AG04450 (cell line): ENCODE measurements around the gene PCMTD2. TPM values are rescaled to one million over a fixed set of nuclear protein-coding genes. Genes with fewer than 3 reads are reported as not detected.

Experiments
- CTCF ChIA-PET: fragments of 300-600, 350-600 bp; formaldehyde crosslinking; extraction: SDS; loops from one replicate; lab custom pipeline; 2022; ENCODE audit warnings: antibody characterized with exemption, inconsistent platforms; lab: Charles Lee
- POLR2A ChIA-PET: fragments of 350-600 bp; formaldehyde crosslinking; extraction: SDS; loops from one replicate; lab custom pipeline; 2021; ENCODE audit warnings: antibody characterized with exemption, inconsistent platforms; lab: Yijun Ruan, JAX
- DNase-seq: peaks from one replicate; pipeline ENCODE4 v3.0.0-alpha.2; 2011; ENCODE audit warnings: low read depth, low spot score
- H3K27ac ChIP-seq: one replicate; pipeline ENCODE4 v1.5.1; 2012; ENCODE audit warnings: low read depth, low read length, control low read depth
- H3K27me3 ChIP-seq: one replicate; pipeline ENCODE4 v1.6.0; 2012; ENCODE audit warnings: low read length; ENCODE audit not compliant: control insufficient read depth, insufficient read depth
- H3K4me3 ChIP-seq: 2 replicates; pipeline ENCODE4 v1.5.1; 2011; ENCODE audit warnings: mild to moderate bottlenecking, low read depth, low read length, control low read depth
- H3K9me3 ChIP-seq: 2 replicates; pipeline ENCODE4 v1.5.1; 2012; ENCODE audit warnings: low read length; ENCODE audit not compliant: control insufficient read depth, insufficient read depth
- polyA plus RNA-seq: library from polyadenylated mRNA; depleted of rRNA; stranded (reverse); fragments of >200 nt; gene quantifications from 2 replicates; pipeline ENCODE4 v1.2.3, GENCODE V29; 2011
- TF ChIP-seq, protein P1 (sequence below): IDR thresholded peaks from 2 replicates; pipeline ENCODE4 v1.5.1; 2011; ENCODE audit warnings: low read depth, low read length, control low read depth, inconsistent platforms

The PCMTD2 gene
- polyA plus RNA-seq, 1 experiment: 42.7 TPM

DNA sequence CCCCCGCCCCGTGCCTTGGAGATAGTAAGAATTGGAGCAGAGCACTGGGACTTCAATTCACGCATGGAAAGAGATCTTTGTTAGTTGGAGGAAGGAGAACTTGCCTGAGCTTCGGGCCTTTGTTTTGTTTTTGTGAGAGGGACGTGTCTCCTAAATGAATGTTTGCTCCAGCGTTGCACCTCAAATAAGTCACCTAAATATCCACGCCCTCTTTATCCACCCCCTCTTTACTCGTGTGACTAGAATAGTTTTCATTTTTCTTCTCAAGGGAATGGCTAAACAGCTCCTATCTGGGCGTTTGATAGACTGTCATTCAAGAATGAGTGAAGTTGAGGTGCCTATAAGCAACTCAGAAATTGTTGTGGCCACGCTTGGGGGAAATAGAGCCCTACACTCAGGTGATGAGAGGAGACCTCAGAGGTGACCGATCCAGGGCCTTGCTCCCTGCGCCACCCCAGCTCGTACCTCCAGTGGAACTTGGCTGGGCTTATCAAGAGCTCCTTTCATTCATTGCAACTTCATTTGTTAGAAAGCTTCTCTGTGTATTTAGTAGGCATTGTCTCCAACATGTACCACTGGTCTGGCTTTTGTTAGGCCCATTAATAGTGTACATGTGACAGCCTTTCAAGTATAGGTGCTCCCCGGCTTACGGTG is 861 bp downstream of the PCMTD2 start:
- POLR2A ChIA-PET: interaction anchor here (0.6 to 2.3 kb wide), 3 partner anchors 14 to 41 kb away, joined by 4 to 13 read pairs (median 5); no protein-coding TSS in a partner anchor
- peak overlapping the region; percentile 39 for H3K27ac ChIP-seq
- H3K9me3 ChIP-seq: no peaks in the 10 kb centered on the region; the same call in 1 of the 2 replicates
- TF ChIP-seq, protein P1, sequence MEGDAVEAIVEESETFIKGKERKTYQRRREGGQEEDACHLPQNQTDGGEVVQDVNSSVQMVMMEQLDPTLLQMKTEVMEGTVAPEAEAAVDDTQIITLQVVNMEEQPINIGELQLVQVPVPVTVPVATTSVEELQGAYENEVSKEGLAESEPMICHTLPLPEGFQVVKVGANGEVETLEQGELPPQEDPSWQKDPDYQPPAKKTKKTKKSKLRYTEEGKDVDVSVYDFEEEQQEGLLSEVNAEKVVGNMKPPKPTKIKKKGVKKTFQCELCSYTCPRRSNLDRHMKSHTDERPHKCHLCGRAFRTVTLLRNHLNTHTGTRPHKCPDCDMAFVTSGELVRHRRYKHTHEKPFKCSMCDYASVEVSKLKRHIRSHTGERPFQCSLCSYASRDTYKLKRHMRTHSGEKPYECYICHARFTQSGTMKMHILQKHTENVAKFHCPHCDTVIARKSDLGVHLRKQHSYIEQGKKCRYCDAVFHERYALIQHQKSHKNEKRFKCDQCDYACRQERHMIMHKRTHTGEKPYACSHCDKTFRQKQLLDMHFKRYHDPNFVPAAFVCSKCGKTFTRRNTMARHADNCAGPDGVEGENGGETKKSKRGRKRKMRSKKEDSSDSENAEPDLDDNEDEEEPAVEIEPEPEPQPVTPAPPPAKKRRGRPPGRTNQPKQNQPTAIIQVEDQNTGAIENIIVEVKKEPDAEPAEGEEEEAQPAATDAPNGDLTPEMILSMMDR: no peak
- CTCF ChIA-PET: no interaction called here
- DNase-seq: no peak
- H3K27me3 ChIP-seq: peaks cover 2% of the 10 kb centered on the region
- peak overlapping the region; percentile 74 for H3K4me3 ChIP-seq

GRCh38 chr20:64257107-64257757 is 1.7 kb downstream of the PCMTD2 start:
- CTCF ChIA-PET: interaction anchor here (0.5 kb wide), 1 partner anchor 570 kb away, joined by 5 read pairs; no protein-coding TSS in a partner anchor
- TF ChIP-seq, protein P1: no peak
- no peaks in the 10 kb centered on the region for H3K27me3 ChIP-seq
- no peak overlapping the region for H3K27ac ChIP-seq
- no peaks in the 10 kb centered on the region; the same call in 1 of the 2 replicates for H3K9me3 ChIP-seq
- DNase-seq: no peak
- no peak overlapping the region for H3K4me3 ChIP-seq
- POLR2A ChIA-PET: no interaction called here

DNA sequence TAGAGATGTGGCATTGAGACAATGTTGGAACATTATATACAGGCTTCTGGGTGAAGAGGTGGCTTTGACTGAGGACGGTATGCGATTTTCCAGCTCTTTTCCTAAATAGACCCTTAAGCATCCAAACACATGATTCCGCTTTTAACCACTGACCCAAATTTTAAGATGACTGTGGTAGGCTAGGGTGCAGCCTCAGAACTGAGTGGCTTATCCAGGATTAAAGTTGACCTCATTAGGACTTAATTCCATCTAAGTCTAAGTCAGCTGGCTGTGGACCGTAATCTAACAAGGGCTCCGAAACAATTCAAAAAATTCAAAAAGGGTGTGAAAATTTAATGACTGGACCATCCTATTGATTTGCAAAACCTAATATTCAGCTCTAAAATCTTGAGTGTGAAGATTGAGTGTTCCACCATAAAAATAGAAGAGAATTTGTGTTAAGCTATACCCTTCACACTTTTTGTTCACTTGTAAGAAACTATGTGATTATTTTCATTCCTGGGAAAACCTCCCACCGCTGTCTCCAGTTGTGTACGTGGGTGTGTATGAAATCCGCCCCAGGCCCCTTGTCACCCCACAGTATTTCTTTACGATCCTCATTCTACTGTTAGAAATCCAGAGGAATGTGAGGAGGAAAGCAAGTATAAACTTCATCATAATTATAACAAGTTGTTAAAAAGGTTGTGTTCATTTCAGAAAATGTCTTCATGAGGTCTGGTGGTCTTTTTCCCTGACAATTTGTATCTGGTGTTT is 2.7 kb downstream of the PCMTD2 start:
- Histone ChIP-seq H3K27ac (no peak overlapping the region), H3K4me3 (no peak overlapping the region), H3K27me3 (no peaks in the 10 kb centered on the region), H3K9me3 (no peaks in the 10 kb centered on the region; the same call in 1 of the 2 replicates)
- ChIA-PET POLR2A (no interaction called here), CTCF (interaction anchor here (0.7 kb wide), 1 partner anchor 33 kb away, joined by 4 read pairs; no protein-coding TSS in a partner anchor)
- no peak for DNase-seq
- TF ChIP-seq, protein P1: no peak

GRCh38 chr20:64260239-64260638 is 4.7 kb downstream of the PCMTD2 start:
- DNase-seq: no peak
- H3K9me3 ChIP-seq: no peaks in the 10 kb centered on the region; the same call in 1 of the 2 replicates
- H3K27ac ChIP-seq: no peak overlapping the region
- H3K4me3 ChIP-seq: no peak overlapping the region
- ChIA-PET CTCF (no interaction called here), POLR2A (no interaction called here)
- no peaks in the 10 kb centered on the region for H3K27me3 ChIP-seq
- TF ChIP-seq, protein P1: no peak
